ENCODE results near the gene SYNGR1.

The SYNGR1 gene

DNA sequence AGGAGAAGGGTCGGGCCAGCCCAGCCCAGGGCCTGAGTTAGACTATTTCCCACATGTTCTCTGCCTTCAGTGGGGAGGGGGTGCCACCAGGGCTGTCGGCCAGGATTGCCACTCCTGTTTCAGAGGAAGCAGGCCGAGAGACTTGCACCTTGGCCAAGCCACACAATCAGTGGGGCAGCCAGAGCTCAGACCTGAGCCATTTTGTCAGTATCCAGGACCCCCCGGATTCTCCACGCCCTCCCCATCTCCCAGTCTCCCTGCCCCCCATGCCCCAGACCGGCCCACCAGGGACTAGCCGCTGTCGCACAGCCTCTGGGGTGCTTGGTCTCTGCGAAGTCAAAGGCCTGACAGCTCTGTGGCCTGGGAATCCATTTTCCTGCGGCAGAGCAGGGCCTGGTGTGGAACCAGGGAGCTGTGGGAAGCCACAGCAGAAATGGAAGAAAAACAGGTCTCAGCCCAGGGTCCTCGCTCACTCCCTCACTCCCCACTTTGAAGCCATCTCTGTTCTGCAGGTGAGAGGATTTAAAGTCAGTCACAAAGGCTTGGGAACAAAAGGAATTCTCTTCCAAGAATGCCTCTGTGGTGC is 81.5 kb downstream of the SYNGR1 start:
- TF ChIP-seq, protein P1, sequence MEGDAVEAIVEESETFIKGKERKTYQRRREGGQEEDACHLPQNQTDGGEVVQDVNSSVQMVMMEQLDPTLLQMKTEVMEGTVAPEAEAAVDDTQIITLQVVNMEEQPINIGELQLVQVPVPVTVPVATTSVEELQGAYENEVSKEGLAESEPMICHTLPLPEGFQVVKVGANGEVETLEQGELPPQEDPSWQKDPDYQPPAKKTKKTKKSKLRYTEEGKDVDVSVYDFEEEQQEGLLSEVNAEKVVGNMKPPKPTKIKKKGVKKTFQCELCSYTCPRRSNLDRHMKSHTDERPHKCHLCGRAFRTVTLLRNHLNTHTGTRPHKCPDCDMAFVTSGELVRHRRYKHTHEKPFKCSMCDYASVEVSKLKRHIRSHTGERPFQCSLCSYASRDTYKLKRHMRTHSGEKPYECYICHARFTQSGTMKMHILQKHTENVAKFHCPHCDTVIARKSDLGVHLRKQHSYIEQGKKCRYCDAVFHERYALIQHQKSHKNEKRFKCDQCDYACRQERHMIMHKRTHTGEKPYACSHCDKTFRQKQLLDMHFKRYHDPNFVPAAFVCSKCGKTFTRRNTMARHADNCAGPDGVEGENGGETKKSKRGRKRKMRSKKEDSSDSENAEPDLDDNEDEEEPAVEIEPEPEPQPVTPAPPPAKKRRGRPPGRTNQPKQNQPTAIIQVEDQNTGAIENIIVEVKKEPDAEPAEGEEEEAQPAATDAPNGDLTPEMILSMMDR (IDR thresholded peaks at IDR 0.05; ENCODE audit: low read depth, low read length): no peak
- TF ChIP-seq EZH2phosphoT487 (IDR thresholded peaks at IDR 0.05; ENCODE audit: low read depth): no peak
- Histone ChIP-seq H3K27me3 (ENCODE audit: low read depth, low read length) (no peaks in the 10 kb centered on the region), H3K9ac (ENCODE audit: low read length) (no peak overlapping the region), H3K4me2 (ENCODE audit: low read length) (no peak overlapping the region), H3K36me3 (replicated peaks; ENCODE audit: low read depth, low read length) (peaks cover 51% of the 10 kb centered on the region), H3K4me1 (ENCODE audit: low read length) (peaks cover 8% of the 10 kb centered on the region; the same call in 1 of the 2 replicates), H3K79me2 (ENCODE audit: low read length) (no peaks in the 10 kb centered on the region), H3K9me3 (ENCODE audit: insufficient read depth, low read length) (no peaks in the 10 kb centered on the region), H2AFZ (ENCODE audit: low read depth, low read length) (no peak overlapping the region), H3K4me3 (ENCODE audit: low read length) (no peak overlapping the region), H4K20me1 (ENCODE audit: insufficient read depth, low read length) (no peaks in the 10 kb centered on the region), H3K27ac (ENCODE audit: low read length) (no peak overlapping the region)

DNA sequence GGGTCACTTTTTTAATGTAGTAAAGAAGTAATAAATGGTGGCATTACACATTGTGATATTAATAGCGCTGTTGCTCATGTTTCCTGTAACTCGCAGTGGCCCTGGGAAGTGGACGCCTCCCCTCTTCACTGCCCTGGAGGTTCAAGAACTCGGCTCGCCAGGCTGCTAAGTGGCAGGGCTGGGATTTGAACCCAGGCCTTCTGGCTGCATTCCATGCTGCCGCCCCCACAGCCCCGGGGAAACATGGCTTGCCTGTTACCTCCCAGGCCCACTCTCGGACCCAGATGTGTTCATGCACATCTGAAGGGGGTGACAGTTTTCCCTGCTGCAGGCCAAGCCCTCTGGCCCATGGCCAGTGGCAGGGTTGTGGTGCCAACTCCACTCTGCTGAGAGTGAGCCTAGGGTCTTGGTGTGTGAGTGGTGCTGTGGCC is 82.0 kb downstream of the SYNGR1 start:
- no peak overlapping the region for H2AFZ ChIP-seq (ENCODE audit: low read depth, low read length)
- H3K27ac ChIP-seq (ENCODE audit: low read length): no peak overlapping the region
- H3K4me2 ChIP-seq (ENCODE audit: low read length): no peak overlapping the region
- peaks cover 46% of the 10 kb centered on the region for H3K36me3 ChIP-seq (replicated peaks; ENCODE audit: low read depth, low read length)
- H3K9ac ChIP-seq (ENCODE audit: low read length): no peak overlapping the region
- no peak for TF ChIP-seq EZH2phosphoT487 (IDR thresholded peaks at IDR 0.05; ENCODE audit: low read depth)
- TF ChIP-seq, protein P1 (IDR thresholded peaks at IDR 0.05; ENCODE audit: low read depth, low read length): no peak
- H3K4me3 ChIP-seq (ENCODE audit: low read length): no peak overlapping the region
- no peaks in the 10 kb centered on the region for H4K20me1 ChIP-seq (ENCODE audit: insufficient read depth, low read length)
- no peaks in the 10 kb centered on the region for H3K79me2 ChIP-seq (ENCODE audit: low read length)
- H3K9me3 ChIP-seq (ENCODE audit: insufficient read depth, low read length): no peaks in the 10 kb centered on the region
- no peaks in the 10 kb centered on the region for H3K27me3 ChIP-seq (ENCODE audit: low read depth, low read length)
- H3K4me1 ChIP-seq (ENCODE audit: low read length): peaks cover 13% of the 10 kb centered on the region; the same call in 1 of the 2 replicates

DNA sequence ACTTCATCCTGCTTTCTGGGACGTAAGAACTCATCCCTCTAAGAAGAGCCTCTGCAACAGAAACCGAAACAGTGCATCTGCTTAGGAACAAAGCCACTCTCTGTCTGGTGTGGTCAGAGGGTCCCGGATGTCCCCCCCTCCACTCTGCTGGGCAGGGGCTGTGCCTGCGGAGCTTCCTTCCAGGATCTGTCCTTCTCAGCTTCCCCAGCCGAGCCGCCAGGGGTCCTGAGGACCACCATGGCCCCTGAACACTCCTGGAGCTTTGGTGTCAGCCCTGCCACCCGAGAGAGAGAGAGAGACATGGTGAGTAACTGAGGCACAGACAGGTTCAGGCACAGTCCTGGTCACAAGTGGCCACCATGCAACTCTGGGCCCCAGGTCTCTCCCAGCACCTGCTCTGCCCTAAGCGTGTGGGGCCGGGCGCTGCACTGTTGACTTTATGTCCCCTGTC is 82.6 kb downstream of the SYNGR1 start:
- H3K9ac ChIP-seq (ENCODE audit: low read length): no peak overlapping the region
- peaks cover 1% of the 10 kb centered on the region; the same call in 1 of the 2 replicates for H3K79me2 ChIP-seq (ENCODE audit: low read length)
- H3K4me2 ChIP-seq (ENCODE audit: low read length): no peak overlapping the region
- H3K27ac ChIP-seq (ENCODE audit: low read length): no peak overlapping the region
- no peaks in the 10 kb centered on the region for H4K20me1 ChIP-seq (ENCODE audit: insufficient read depth, low read length)
- TF ChIP-seq, protein P1 (IDR thresholded peaks at IDR 0.05; ENCODE audit: low read depth, low read length): no peak
- no peak for TF ChIP-seq EZH2phosphoT487 (IDR thresholded peaks at IDR 0.05; ENCODE audit: low read depth)
- no peak overlapping the region for H3K4me3 ChIP-seq (ENCODE audit: low read length)
- no peaks in the 10 kb centered on the region for H3K27me3 ChIP-seq (ENCODE audit: low read depth, low read length)
- H3K36me3 ChIP-seq (replicated peaks; ENCODE audit: low read depth, low read length): peaks cover 43% of the 10 kb centered on the region
- no peak overlapping the region for H2AFZ ChIP-seq (ENCODE audit: low read depth, low read length)
- H3K9me3 ChIP-seq (ENCODE audit: insufficient read depth, low read length): no peaks in the 10 kb centered on the region
- H3K4me1 ChIP-seq (ENCODE audit: low read length): peaks cover 18% of the 10 kb centered on the region

DNA sequence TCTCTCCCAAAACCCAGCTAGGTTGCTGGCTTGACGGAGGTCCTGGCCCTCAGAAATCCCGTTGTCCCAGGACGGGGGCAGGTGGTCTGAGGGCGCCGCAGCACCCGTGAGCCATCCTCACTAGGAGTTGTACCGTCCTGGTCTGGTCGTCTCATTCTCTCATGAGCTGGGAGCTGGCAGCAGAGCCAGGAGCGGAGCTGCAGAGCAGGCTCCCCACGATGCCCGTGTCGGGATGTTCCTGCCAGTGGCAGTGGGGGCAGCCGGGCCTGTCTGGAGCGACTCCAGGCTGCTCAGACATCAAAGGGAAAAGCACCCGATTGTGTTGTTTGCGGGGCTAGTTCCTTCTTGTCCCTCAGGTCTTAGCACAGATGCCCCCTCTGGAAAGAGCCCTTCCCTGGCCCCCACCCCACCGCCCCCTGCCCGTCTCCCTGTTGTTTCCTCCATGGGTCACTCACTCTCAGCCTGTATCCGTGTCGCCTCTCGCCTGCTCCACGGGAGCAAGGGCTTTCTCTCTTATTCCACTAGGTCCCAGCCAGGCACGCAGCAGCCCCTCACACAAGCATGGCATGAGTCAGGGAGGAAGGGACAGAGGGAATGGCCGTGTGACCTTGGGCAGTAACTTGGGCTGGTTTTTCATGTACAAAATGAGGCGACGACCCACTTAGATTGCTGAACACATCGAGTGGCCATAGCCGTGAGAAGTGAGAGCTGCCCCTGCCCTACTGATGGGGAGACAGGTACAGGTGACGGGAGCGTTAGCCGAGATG is 83.9 kb downstream of the SYNGR1 start:
- Histone ChIP-seq H3K27ac (ENCODE audit: low read length) (no peak overlapping the region), H3K9me3 (ENCODE audit: insufficient read depth, low read length) (no peaks in the 10 kb centered on the region), H4K20me1 (ENCODE audit: insufficient read depth, low read length) (no peaks in the 10 kb centered on the region), H3K9ac (ENCODE audit: low read length) (no peak overlapping the region), H3K4me1 (ENCODE audit: low read length) (peaks cover 23% of the 10 kb centered on the region), H3K27me3 (ENCODE audit: low read depth, low read length) (no peaks in the 10 kb centered on the region), H2AFZ (ENCODE audit: low read depth, low read length) (no peak overlapping the region), H3K4me3 (ENCODE audit: low read length) (no peak overlapping the region), H3K36me3 (replicated peaks; ENCODE audit: low read depth, low read length) (peaks cover 31% of the 10 kb centered on the region), H3K4me2 (ENCODE audit: low read length) (no peak overlapping the region), H3K79me2 (ENCODE audit: low read length) (peaks cover 5% of the 10 kb centered on the region; the same call in 1 of the 2 replicates)
- no peak for TF ChIP-seq EZH2phosphoT487 (IDR thresholded peaks at IDR 0.05; ENCODE audit: low read depth)
- TF ChIP-seq, protein P1 (IDR thresholded peaks at IDR 0.05; ENCODE audit: low read depth, low read length): no peak

All from OCI-LY3 (cell line).